SH-SY5Y (cell line): ENCODE measurements around the gene C1orf198.

Experiments
- GATA2 ChIP-seq: IDR thresholded peaks from 2 replicates; pipeline ENCODE4 v1.6.1; 2011; ENCODE audit warnings: mild to moderate bottlenecking, low read depth, low read length
- GATA3 ChIP-seq: IDR thresholded peaks from 2 replicates; pipeline ENCODE4 v1.6.1; 2011; ENCODE audit warnings: low read depth, mild to moderate bottlenecking, low read length, moderate library complexity

DNA sequence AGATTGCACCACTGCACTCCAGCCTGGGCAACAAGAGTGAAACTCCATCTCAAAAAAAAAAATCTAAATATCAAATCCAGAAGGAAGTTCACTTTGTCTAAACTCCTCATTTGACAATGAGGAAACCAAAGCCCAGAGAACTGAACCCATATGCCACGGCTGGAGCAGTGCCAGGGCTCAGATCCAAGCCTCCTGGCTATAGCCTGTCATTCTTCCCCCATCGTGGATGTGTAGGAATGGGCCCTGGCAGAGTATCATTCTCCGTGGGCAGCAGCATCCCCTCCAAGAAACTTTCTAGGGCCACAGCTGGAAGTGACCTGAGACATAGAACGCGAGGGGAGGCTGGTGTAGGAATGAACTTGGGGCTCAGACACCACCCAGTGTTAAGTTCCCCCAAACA is 73.9 kb downstream of the C1orf198 start:
- TF ChIP-seq GATA3, result no peak
- TF ChIP-seq GATA2, result no peak
